ENCODE measurements around the gene USP9X. TPM values are rescaled to one million over a fixed set of nuclear protein-coding genes. Genes with fewer than 3 reads are reported as not detected.

USP9X gene
- total RNA-seq, 1 experiment from 2014 or later = 163 TPM

GRCh38 chrX:41035582-41035981, 49.7 kb upstream of the USP9X start (continued):
- TF ChIP-seq AFF4 (CRISPR knock-in tag; IDR thresholded peaks at IDR 0.05; ENCODE audit: borderline replicate concordance) = no peak
- TF ChIP-seq ZNF138 (CRISPR knock-in tag; conservative IDR thresholded peaks at IDR 0.05) = no peak
- TF ChIP-seq ZSCAN18 (CRISPR knock-in tag; IDR thresholded peaks at IDR 0.05) = no peak
- no peak for TF ChIP-seq ZNF317 (CRISPR knock-in tag; IDR thresholded peaks at IDR 0.05; ENCODE audit: borderline replicate concordance, low read depth)

- Mint-ChIP-seq H3K27ac (no peak overlapping the region), H3K4me1 (peaks cover 9% of the 10 kb centered on the region), H3K4me3 (no peak overlapping the region), H3K27me3 (ENCODE audit: low read depth) (no peaks in the 10 kb centered on the region), H3K9me3 (no peaks in the 10 kb centered on the region), H3K36me3 (no peaks in the 10 kb centered on the region)
- CTCF ChIA-PET = interaction anchor here (1.1 kb wide), 1 partner anchor 78 kb away, joined by 3 read pairs; no protein-coding TSS in a partner anchor
- POLR2A ChIA-PET = no interaction called here
- TF ChIP-seq ESRRA (CRISPR knock-in tag; IDR thresholded peaks at IDR 0.05; ENCODE audit: borderline replicate concordance) (no peak), NR1H2 (CRISPR knock-in tag; IDR thresholded peaks at IDR 0.05) (no peak), SMAD3 (CRISPR knock-in tag; IDR thresholded peaks at IDR 0.05; ENCODE audit: borderline replicate concordance) (no peak), ZBTB21 (CRISPR knock-in tag; IDR thresholded peaks at IDR 0.05; ENCODE audit: borderline replicate concordance) (no peak), ZNF281 (CRISPR knock-in tag; IDR thresholded peaks at IDR 0.05) (no peak), AFF4 (CRISPR knock-in tag; IDR thresholded peaks at IDR 0.05; ENCODE audit: borderline replicate concordance) (no peak), ZSCAN18 (CRISPR knock-in tag; IDR thresholded peaks at IDR 0.05) (no peak), NFYB (CRISPR knock-in tag; conservative IDR thresholded peaks at IDR 0.05; ENCODE audit: low read depth) (no peak)
- DNase-seq (ENCODE audit: low spot score) = no peak
- ATAC-seq = no peak
Measured at GRCh38 chrX:41036668-41037326, 48.4 kb upstream of the USP9X start.
